Loucy (cell line): ENCODE results near the gene TTC7B.

Source experiments
- CTCF ChIP-seq: fragments of 200-600 bp; sonication (generic); conservative IDR thresholded peaks from 2 replicates; pipeline ENCODE4 v1.5.1; 2014; ENCODE audit warnings: mild to moderate bottlenecking, antibody characterized with exemption, low read length
- EZH2phosphoT487 ChIP-seq: fragments of 200-600 bp; IDR thresholded peaks from 2 replicates; pipeline ENCODE4 v1.6.1; 2018; ENCODE audit warnings: antibody characterized with exemption, mild to moderate bottlenecking, moderate library complexity, borderline replicate concordance

GRCh38 chr14:90785876-90786450 is 30.3 kb downstream of the TTC7B start:
- TF ChIP-seq CTCF (no peak), EZH2phosphoT487 (no peak)
